PC-9 (cell line): ENCODE measurements around the gene COL4A1.

Experiments
- EZH2 ChIP-seq: fragments of 200-600 bp; sonication (generic); IDR thresholded peaks from 2 replicates; pipeline ENCODE4 v1.8.0; 2017; ENCODE audit warnings: antibody characterized with exemption, low read depth
- TF ChIP-seq, protein P1 (sequence below): fragments of 200-600 bp; sonication (generic); conservative IDR thresholded peaks from 2 replicates; pipeline ENCODE4 v1.6.1; 2017; ENCODE audit warnings: mixed run types, antibody characterized with exemption, mild to moderate bottlenecking, moderate library complexity

DNA sequence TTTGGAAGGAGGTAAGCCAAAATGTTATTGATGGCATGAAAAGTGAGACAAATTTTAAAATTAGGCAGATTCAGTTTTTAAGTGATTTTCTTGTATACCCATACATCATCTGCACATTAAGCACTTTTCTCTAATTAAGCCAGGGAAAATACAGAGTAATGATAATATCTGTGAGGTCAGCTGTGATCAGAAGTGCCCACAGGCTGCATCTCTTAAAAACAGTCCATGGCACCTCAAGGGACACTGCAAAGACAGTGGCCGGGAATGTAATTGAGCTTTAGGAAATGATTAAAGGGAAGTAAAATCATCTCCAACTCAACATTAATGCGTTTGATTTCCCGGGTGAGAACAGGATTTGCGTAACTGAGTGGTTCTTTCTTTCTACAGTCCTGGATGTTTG, 2.0 kb downstream of the COL4A1 start:
- TF ChIP-seq, protein P1, sequence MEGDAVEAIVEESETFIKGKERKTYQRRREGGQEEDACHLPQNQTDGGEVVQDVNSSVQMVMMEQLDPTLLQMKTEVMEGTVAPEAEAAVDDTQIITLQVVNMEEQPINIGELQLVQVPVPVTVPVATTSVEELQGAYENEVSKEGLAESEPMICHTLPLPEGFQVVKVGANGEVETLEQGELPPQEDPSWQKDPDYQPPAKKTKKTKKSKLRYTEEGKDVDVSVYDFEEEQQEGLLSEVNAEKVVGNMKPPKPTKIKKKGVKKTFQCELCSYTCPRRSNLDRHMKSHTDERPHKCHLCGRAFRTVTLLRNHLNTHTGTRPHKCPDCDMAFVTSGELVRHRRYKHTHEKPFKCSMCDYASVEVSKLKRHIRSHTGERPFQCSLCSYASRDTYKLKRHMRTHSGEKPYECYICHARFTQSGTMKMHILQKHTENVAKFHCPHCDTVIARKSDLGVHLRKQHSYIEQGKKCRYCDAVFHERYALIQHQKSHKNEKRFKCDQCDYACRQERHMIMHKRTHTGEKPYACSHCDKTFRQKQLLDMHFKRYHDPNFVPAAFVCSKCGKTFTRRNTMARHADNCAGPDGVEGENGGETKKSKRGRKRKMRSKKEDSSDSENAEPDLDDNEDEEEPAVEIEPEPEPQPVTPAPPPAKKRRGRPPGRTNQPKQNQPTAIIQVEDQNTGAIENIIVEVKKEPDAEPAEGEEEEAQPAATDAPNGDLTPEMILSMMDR = no peak
- TF ChIP-seq EZH2 = no peak
